CD4-positive, alpha-beta T cell treated with Interleukin-4 for 1 hour (primary cell): ENCODE measurements around the gene HRAS.
"Not testable (repeated sequence)": the region's sequence is repeated elsewhere in the genome, so short reads cannot be mapped to it uniquely, and the experiment has no call there.

Experiments
- DNase-seq, 2 donors: peaks; one replicate each; pipeline ENCODE4 v3.0.0-alpha.2; 2020 to 2022

Gene HRAS

GRCh38 chr11:532527-532985, 2.8 kb downstream of the HRAS start:
- no peak for DNase-seq

GRCh38 chr11:531919-532526, 3.4 kb downstream of the HRAS start:
- no peak for DNase-seq

GRCh38 chr11:530960-531831, 4.2 kb downstream of the HRAS start:
- no peak for DNase-seq

GRCh38 chr11:529728-530411, 5.5 kb downstream of the HRAS start:
- no peak for DNase-seq

- DNase-seq: no peak
Observed at GRCh38 chr11:528815-529727, 6.3 kb downstream of the HRAS start.

GRCh38 chr11:528166-528814, 7.1 kb downstream of the HRAS start:
- DNase-seq: no peak

GRCh38 chr11:526192-526591, 9.2 kb downstream of the HRAS start:
- DNase-seq: no peak

GRCh38 chr11:521177-521688, 14.1 kb downstream of the HRAS start:
- DNase-seq: no peak

GRCh38 chr11:520428-521176, 14.8 kb downstream of the HRAS start:
- no peak for DNase-seq

GRCh38 chr11:518463-519202, 16.7 kb downstream of the HRAS start:
- peak; percentile 86 to 90 for DNase-seq

- DNase-seq: not testable (repeated sequence)
Observed at GRCh38 chr11:516918-517685, 18.3 kb downstream of the HRAS start.

- DNase-seq: no peak
Observed at GRCh38 chr11:516400-516799, 19.0 kb downstream of the HRAS start.

- DNase-seq: no peak
Observed at GRCh38 chr11:515131-515530, 20.2 kb downstream of the HRAS start.

- no peak for DNase-seq
Observed at GRCh38 chr11:514606-515005, 20.8 kb downstream of the HRAS start.

- DNase-seq: no peak
Observed at GRCh38 chr11:512761-513595, 22.4 kb downstream of the HRAS start.

- no peak for DNase-seq
Observed at GRCh38 chr11:508956-509355, 26.4 kb downstream of the HRAS start.

GRCh38 chr11:507727-508515, 27.5 kb downstream of the HRAS start:
- DNase-seq: no peak
